HepG2 (cell line): Measurements from ENCODE around the gene PUS1. TPM values are rescaled to one million over a fixed set of nuclear protein-coding genes. Genes with fewer than 3 reads are reported as not detected.
A peak's percentile ranks its signal among the peaks of the same experiment; 100 is the strongest.

ENCODE experiments used
- DBP ChIP-seq: sonication (generic); formaldehyde crosslinking; IDR thresholded peaks from 2 replicates; pipeline ENCODE4 v1.4.0; 2020; ENCODE audit warnings: missing genetic modification reagents; ENCODE audit errors: not compliant biosample characterization
- EP300 ChIP-seq, 3 experiments: sonication (generic) in 1 of 3; formaldehyde crosslinking in 1 of 3; IDR thresholded peaks; 2 replicates each; pipeline versions ENCODE4 v1.5.1 to v1.6.1; 2011 to 2020; ENCODE audit warnings: low read depth in 2 of 3, low read length in 2 of 3, borderline replicate concordance in 1 of 3, improper control_type of control experiment in 1 of 3, mild to moderate bottlenecking in 1 of 3, missing genetic modification reagents in 1 of 3, moderate library complexity in 1 of 3
- HNRNPLL ChIP-seq: fragments of 200-400 bp; formaldehyde crosslinking; IDR thresholded peaks from 2 replicates; pipeline ENCODE4 v1.6.1; 2017; ENCODE audit warnings: mild to moderate bottlenecking, low read depth, low read length; ENCODE audit not compliant: poor library complexity, severe bottlenecking
- KDM1A ChIP-seq: IDR thresholded peaks from 2 replicates; pipeline ENCODE4 v1.6.1; 2016; ENCODE audit warnings: missing compliant biosample characterization
- KDM5B ChIP-seq: sonication (generic); formaldehyde crosslinking; IDR thresholded peaks from 2 replicates; pipeline ENCODE4 v1.4.0; 2020; ENCODE audit warnings: missing genetic modification reagents, mild to moderate bottlenecking, borderline replicate concordance
- MIER3 ChIP-seq: IDR thresholded peaks from 2 replicates; pipeline ENCODE4 v1.6.1; 2016; ENCODE audit warnings: missing compliant biosample characterization, borderline replicate concordance
- MTF2 ChIP-seq: sonication (generic); formaldehyde crosslinking; IDR thresholded peaks from 2 replicates; pipeline ENCODE4 v1.5.0; 2020; ENCODE audit warnings: missing genetic modification reagents, borderline replicate concordance
- POLR2AphosphoS5 ChIP-seq: IDR thresholded peaks from 2 replicates; pipeline ENCODE4 v1.6.1; 2012; ENCODE audit warnings: low read depth, low read length
- RNF2 ChIP-seq: fragments of 450-650 bp; conservative IDR thresholded peaks from 2 replicates; pipeline ENCODE4 v1.6.1; 2016; ENCODE audit warnings: low read depth
- RXRB ChIP-seq: IDR thresholded peaks from 2 replicates; pipeline ENCODE4 v1.6.1; 2016; ENCODE audit warnings: borderline replicate concordance, missing genetic modification reagents, missing compliant biosample characterization
- SP1 ChIP-seq, 2 experiments: fragments of 450-650 bp in 1 of 2; sonication (generic) in 1 of 2; formaldehyde crosslinking in 1 of 2; IDR thresholded peaks; 2 replicates each; pipeline versions ENCODE4 v1.4.0 to v1.6.1; 2016 to 2020; ENCODE audit warnings: missing genetic modification reagents in 1 of 2
- SRSF1 ChIP-seq: fragments of 200-400 bp; formaldehyde crosslinking; optimal IDR thresholded peaks from 2 replicates; pipeline ENCODE3; 2017; ENCODE audit warnings: mild to moderate bottlenecking, low read depth, low read length, moderate library complexity
- THAP11 ChIP-seq: IDR thresholded peaks from 2 replicates; pipeline ENCODE4 v1.6.1; 2016; ENCODE audit warnings: missing biosample characterization, missing genetic modification reagents
- TOE1 ChIP-seq: sonication (generic); formaldehyde crosslinking; IDR thresholded peaks from 2 replicates; pipeline ENCODE4 v1.4.0; 2020; ENCODE audit warnings: mild to moderate bottlenecking, missing genetic modification reagents
- TOPORS ChIP-seq: sonication (generic); formaldehyde crosslinking; IDR thresholded peaks from 2 replicates; pipeline ENCODE4 v1.8.0; 2023; ENCODE audit warnings: mild to moderate bottlenecking, missing genetic modification reagents
- ZEB1 ChIP-seq: IDR thresholded peaks from 2 replicates; pipeline ENCODE4 v1.6.1; 2012; ENCODE audit warnings: mild to moderate bottlenecking, low read depth, inconsistent platforms; ENCODE audit not compliant: insufficient replicate concordance
- ZNF362 ChIP-seq: sonication (generic); formaldehyde crosslinking; IDR thresholded peaks from 2 replicates; pipeline ENCODE4 v1.4.0; 2020; ENCODE audit warnings: missing genetic modification reagents, mild to moderate bottlenecking, borderline replicate concordance
- ZNF687 ChIP-seq: sonication (generic); formaldehyde crosslinking; IDR thresholded peaks from 2 replicates; pipeline ENCODE4 v1.5.1; 2020; ENCODE audit warnings: mild to moderate bottlenecking, missing genetic modification reagents, moderate library complexity
- ZNF800 ChIP-seq: sonication (generic); formaldehyde crosslinking; IDR thresholded peaks from 2 replicates; pipeline ENCODE4 v1.4.0; 2020; ENCODE audit warnings: missing genetic modification reagents
- ZNF841 ChIP-seq: sonication (generic); formaldehyde crosslinking; IDR thresholded peaks from 2 replicates; pipeline ENCODE4 v1.8.1; 2023; ENCODE audit warnings: missing genetic modification reagents, borderline replicate concordance
- ZSCAN9 ChIP-seq: IDR thresholded peaks from 2 replicates; pipeline ENCODE4 v1.6.1; 2016; ENCODE audit warnings: borderline replicate concordance
- polyA plus RNA-seq, 8 experiments: library from polyadenylated mRNA; depleted of rRNA in 3 of 8; stranded (reverse) in 7 of 8; unstranded in 1 of 8; fragments of >200 nt; fragmentation: Illumina TruSeq in 4 of 8; extraction: Trizol in 4 of 8; gene quantifications; 2 replicates each; pipeline versions ENCODE4 v1.2.1 to v1.2.3, GENCODE V29; 2011 to 2016; ENCODE audit warnings: low read depth in 4 of 8, missing spikeins in 1 of 8, mixed read lengths in 1 of 8; ENCODE audit not compliant: insufficient read depth in 1 of 8
- total RNA-seq, 5 experiments: library from RNA; depleted of rRNA; stranded (reverse); fragments of >200 nt; fragmentation: Illumina TruSeq; extraction: Trizol; gene quantifications; 2 replicates each; pipeline ENCODE4 v1.2.3, GENCODE V29; 2016; ENCODE audit warnings: low read depth in 1 of 5

The PUS1 gene
- total and polyA plus RNA-seq, 2 of the 13 experiments (the other 11 are each of a cell fraction or from before 2014, with no cell fraction given), result 19.2 to 24.7 TPM

- TF ChIP-seq ZNF687 (CRISPR knock-in tag) (peak; percentile 79), DBP (CRISPR knock-in tag) (peak; percentile 67), MIER3 (no peak), THAP11 (CRISPR knock-in tag) (peak; percentile 88), MTF2 (no peak), ZEB1 (no peak), SRSF1 (no peak), SP1 (IDR thresholded peaks at IDR 0.05) (no peak), SP1 (CRISPR knock-in tag; IDR thresholded peaks at IDR 0.05) (peak; percentile 39), POLR2AphosphoS5 (peak; percentile 46; the same call in 1 of the 2 replicates), TOE1 (CRISPR knock-in tag) (no peak), HNRNPLL (peak; percentile 44), ZNF841 (CRISPR knock-in tag) (peak; percentile 82; the same call in 1 of the 2 replicates), TOPORS (CRISPR knock-in tag) (peak; percentile 88), ZSCAN9 (CRISPR knock-in tag) (no peak), RNF2 (peak; percentile 77; the same call in 1 of the 2 replicates), ZNF800 (CRISPR knock-in tag) (no peak), ZNF362 (CRISPR knock-in tag) (no peak), KDM1A (CRISPR knock-in tag) (0 out of 2 replicates have a peak, but pooled peaks have one; percentile 7), EP300 (IDR thresholded peaks at IDR 0.05; ENCODE audit: low read depth in 2 of 2, low read length in 2 of 2) (peak in 1 of 2 experiments; percentile 51; a peak in 2 of 4 replicates), EP300 (CRISPR knock-in tag; IDR thresholded peaks at IDR 0.05; ENCODE audit: borderline replicate concordance) (no peak), KDM5B (CRISPR knock-in tag) (peak; percentile 31; the same call in 1 of the 2 replicates), RXRB (no peak)
Observed at GRCh38 chr12:131949431-131950181, 20.5 kb downstream of the PUS1 start, which contains the start of gene EP400 (continued).
